Esophagus muscularis mucosa (tissue), 4 donors: ENCODE results near the gene ARHGAP15. TPM values are rescaled to one million over a fixed set of nuclear protein-coding genes. Genes with fewer than 3 reads are reported as not detected.
"Not testable (repeated sequence)": the region's sequence is repeated elsewhere in the genome, so short reads cannot be mapped to it uniquely, and the experiment has no call there.

ENCODE experiments used
- DNase-seq: peaks from one replicate; pipeline ENCODE4 v3.0.0-alpha.2; 2017; ENCODE audit errors: extremely low spot score
- H3K27ac ChIP-seq, 4 donors: fragments of 200-600 bp; sonication (generic); replicated peaks in 1 of 4; 1 replicate in 3 of 4; 2 replicates in 1 of 4; pipeline ENCODE4 v1.5.1; 2016 to 2019; ENCODE audit warnings: mild to moderate bottlenecking in 1 of 4
- H3K27me3 ChIP-seq, 4 donors: fragments of 200-600 bp; sonication (generic); one replicate each; pipeline versions ENCODE4 v1.5.1 to v1.6.0; 2016 to 2019
- H3K36me3 ChIP-seq, 4 donors: fragments of 200-600 bp; sonication (generic); one replicate each; pipeline ENCODE4 v1.5.1; 2016 to 2019
- H3K4me1 ChIP-seq, 4 donors: fragments of 200-600 bp; sonication (generic); one replicate each; pipeline ENCODE4 v1.5.1; 2016 to 2019
- H3K4me3 ChIP-seq, 4 donors: fragments of 200-600 bp; sonication (generic); 1 replicate in 2 of 4; 2 replicates in 2 of 4; pipeline ENCODE4 v1.5.1; 2016 to 2019; ENCODE audit warnings: mild to moderate bottlenecking in 4 of 4, moderate library complexity in 1 of 4
- H3K9me3 ChIP-seq, 4 donors: fragments of 200-600 bp; sonication (generic); 1 replicate in 3 of 4; 2 replicates in 1 of 4; pipeline ENCODE4 v1.5.1; 2016 to 2019
- CTCF ChIP-seq, 3 experiments: fragments of 200-600 bp in 2 of 3; fragments of 450-650 bp in 1 of 3; sonication (generic) in 2 of 3; IDR thresholded peaks; one replicate each; pipeline ENCODE4 v1.5.1; 2017 to 2019; ENCODE audit warnings: antibody characterized with exemption in 3 of 3, mild to moderate bottlenecking in 2 of 3, moderate library complexity in 1 of 3
- EP300 ChIP-seq: sonication (generic); formaldehyde crosslinking; IDR thresholded peaks from one replicate; pipeline ENCODE4 v1.6.1; 2017; ENCODE audit warnings: antibody characterized with exemption
- POLR2A ChIP-seq: fragments of 450-650 bp; IDR thresholded peaks from one replicate; pipeline ENCODE4 v1.6.1; 2017; ENCODE audit warnings: antibody characterized with exemption, moderate library complexity, mild to moderate bottlenecking, low read depth
- POLR2AphosphoS5 ChIP-seq, 2 donors: sonication (generic); formaldehyde crosslinking; IDR thresholded peaks; one replicate each; pipeline ENCODE4 v1.6.1; 2017; ENCODE audit warnings: antibody characterized with exemption in 2 of 2
- WGBS: methylation state at CpG from one replicate; pipeline ENCODE4 v1.1.5; 2018; 5-methylcytosine and 5-hydroxymethylcytosine counted together
- intact Hi-C: fragments of 100-400 bp; cut with DNase I; formaldehyde crosslinking; loops from one replicate; pipeline ENCODE4 v1.15.1; 2023
- total RNA-seq, 4 donors: library from RNA; depleted of rRNA; stranded (reverse); fragments of >200 nt; gene quantifications; one replicate each; pipeline versions ENCODE4 v1.1.0 to v1.2.1, GENCODE V29; 2016

ARHGAP15 gene
- total RNA-seq, 4 donors from 2014 or later = 5.4 to 13.3 (median 7.1) TPM

- no peak overlapping the region for H3K4me3 ChIP-seq
- no peak overlapping the region for H3K27ac ChIP-seq
- intact Hi-C loops = no loop called here
- H3K4me1 ChIP-seq = no peaks in the 10 kb centered on the region
- H3K36me3 ChIP-seq = no peaks in the 10 kb centered on the region
- H3K27me3 ChIP-seq = no peaks in the 10 kb centered on the region
- H3K9me3 ChIP-seq = no peaks in the 10 kb centered on the region
- DNase-seq = no peak
- TF ChIP-seq POLR2AphosphoS5 (IDR thresholded peaks at IDR 0.05) = no peak
- no peak for TF ChIP-seq EP300
- TF ChIP-seq CTCF (IDR thresholded peaks at IDR 0.05) = no peak
- no peak for TF ChIP-seq POLR2A
- WGBS = 100% methylated on average over 1 of the region's 1 CpG
Measured at GRCh38 chr2:143085125-143085784, 44.0 kb upstream of the ARHGAP15 start.

GRCh38 chr2:143087033-143087432, 42.2 kb upstream of the ARHGAP15 start:
- Histone ChIP-seq H3K9me3 (no peaks in the 10 kb centered on the region), H3K27ac (no peak overlapping the region), H3K4me1 (no peaks in the 10 kb centered on the region), H3K27me3 (no peaks in the 10 kb centered on the region), H3K4me3 (no peak overlapping the region), H3K36me3 (no peaks in the 10 kb centered on the region)
- TF ChIP-seq EP300 (no peak), CTCF (IDR thresholded peaks at IDR 0.05) (no peak), POLR2AphosphoS5 (IDR thresholded peaks at IDR 0.05) (no peak), POLR2A (no peak)
- intact Hi-C loops = no loop called here
- WGBS = 48% methylated on average over 1 of the region's 1 CpG
- DNase-seq = no peak

DNA sequence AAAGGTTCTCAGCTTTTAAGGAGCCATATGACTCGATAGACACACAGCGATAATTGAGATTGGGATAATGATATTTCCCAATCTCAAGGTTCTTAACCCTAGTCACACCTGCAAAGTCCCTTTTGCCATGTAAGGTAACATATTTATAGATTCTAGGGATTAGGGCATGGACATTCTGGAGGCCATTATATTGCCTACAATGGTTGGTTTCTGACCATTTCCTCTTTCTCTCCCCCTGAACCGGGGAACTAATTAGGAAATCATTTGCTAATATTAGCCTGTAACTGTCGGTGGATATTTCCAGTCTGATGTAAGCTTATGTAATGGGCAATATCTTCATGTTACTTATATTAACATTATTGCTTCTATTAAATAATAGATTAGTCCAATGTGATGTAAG, 40.8 kb upstream of the ARHGAP15 start:
- Histone ChIP-seq H3K27me3 (no peaks in the 10 kb centered on the region), H3K4me1 (no peaks in the 10 kb centered on the region), H3K4me3 (no peak overlapping the region), H3K9me3 (no peaks in the 10 kb centered on the region), H3K36me3 (no peaks in the 10 kb centered on the region), H3K27ac (no peak overlapping the region)
- TF ChIP-seq EP300 (no peak), CTCF (IDR thresholded peaks at IDR 0.05) (no peak), POLR2AphosphoS5 (IDR thresholded peaks at IDR 0.05) (no peak), POLR2A (no peak)
- no peak for DNase-seq
- intact Hi-C loops = no loop called here
- WGBS = 85% methylated on average over 4 of the region's 4 CpGs

DNA sequence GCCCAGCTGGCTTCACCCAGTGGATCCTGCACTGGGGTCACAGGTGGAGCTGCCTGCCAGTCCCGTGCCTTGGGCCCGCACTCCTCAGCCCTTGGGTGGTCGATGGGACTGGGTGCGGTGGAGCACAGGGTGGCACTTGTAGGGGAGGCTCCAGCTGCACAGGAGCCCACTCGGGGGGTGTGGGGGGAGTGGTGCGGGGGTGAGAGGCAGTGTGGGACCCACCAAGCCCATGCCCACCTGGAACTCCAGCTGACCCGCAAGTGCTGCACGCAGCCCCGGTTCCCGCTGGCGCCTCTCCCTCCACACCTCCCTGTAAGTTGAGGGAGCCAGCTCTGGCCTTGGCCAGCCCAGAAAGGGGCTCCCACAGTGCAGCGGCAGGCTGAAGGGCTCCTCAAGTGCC, 39.7 kb upstream of the ARHGAP15 start:
- H3K27me3 ChIP-seq, H3K36me3 ChIP-seq, H3K4me1 ChIP-seq, H3K9me3 ChIP-seq, H3K4me3 ChIP-seq, H3K27ac ChIP-seq, intact Hi-C loops, DNase-seq: not testable (repeated sequence)
- WGBS = no CpG with 5 or more reads among the region's 12 CpGs

DNA sequence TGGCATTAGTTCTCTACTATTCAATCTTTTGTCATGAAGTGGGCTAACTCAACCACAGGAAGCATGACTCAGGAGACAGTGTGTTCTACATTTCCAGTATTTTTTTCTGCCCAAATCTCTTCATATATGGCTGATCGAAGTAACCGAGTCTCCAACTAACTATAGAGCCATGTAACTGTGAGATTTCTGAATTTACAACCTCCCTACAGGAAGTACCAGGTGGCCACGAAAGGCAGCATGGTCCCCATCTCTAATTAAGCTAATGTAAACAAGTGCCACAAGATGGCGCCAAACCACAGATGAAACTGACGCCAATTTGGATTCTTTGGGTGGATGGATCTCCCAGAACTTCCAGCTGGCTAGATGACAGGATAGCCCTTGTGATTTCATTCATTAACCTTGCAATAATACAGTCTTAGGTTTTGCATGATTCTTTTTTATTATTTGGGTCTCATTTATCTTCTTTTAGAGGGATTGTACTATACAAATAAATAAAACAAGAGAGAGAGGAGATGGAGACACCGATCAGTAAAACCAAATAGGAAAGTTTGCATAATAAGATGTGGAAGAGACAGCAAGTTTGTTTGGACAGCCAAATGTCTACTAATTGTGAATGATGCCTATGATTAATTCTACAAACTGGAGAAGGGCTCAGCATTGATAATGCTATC, 18.3 kb upstream of the ARHGAP15 start:
- no peak for DNase-seq
- H3K4me1 ChIP-seq = no peaks in the 10 kb centered on the region
- TF ChIP-seq EP300 (no peak), CTCF (IDR thresholded peaks at IDR 0.05) (peak; percentile 43 to 53 (median 49))
- no peak overlapping the region for H3K4me3 ChIP-seq
- no peaks in the 10 kb centered on the region for H3K36me3 ChIP-seq
- no peaks in the 10 kb centered on the region for H3K9me3 ChIP-seq
- no peaks in the 10 kb centered on the region for H3K27me3 ChIP-seq
- 25% methylated on average over 6 of the region's 6 CpGs for WGBS
- no peak overlapping the region for H3K27ac ChIP-seq
- intact Hi-C loops = no loop called here
